GM12878 (cell line): ENCODE data around the gene EOLA1. TPM values are rescaled to one million over a fixed set of nuclear protein-coding genes. Genes with fewer than 3 reads are reported as not detected.

Experiments
- BCL3 ChIP-seq: IDR thresholded peaks from 2 replicates; pipeline ENCODE4 v1.6.1; 2011; ENCODE audit warnings: borderline replicate concordance, low read depth, mild to moderate bottlenecking, moderate library complexity, low read length; ENCODE audit not compliant: insufficient read depth, poor library complexity, severe bottlenecking
- BHLHE40 ChIP-seq, 2 experiments: fragments of 450-650 bp in 1 of 2; IDR thresholded peaks; 2 replicates each; pipeline ENCODE4 v1.6.1; 2011 to 2017; ENCODE audit warnings: low read depth in 2 of 2, borderline replicate concordance in 1 of 2, improper control_type of control experiment in 1 of 2, low read length in 1 of 2, mild to moderate bottlenecking in 1 of 2
- BMI1 ChIP-seq: fragments of 450-650 bp; IDR thresholded peaks from 2 replicates; pipeline ENCODE4 v1.6.1; 2016; ENCODE audit warnings: mild to moderate bottlenecking, moderate library complexity, borderline replicate concordance
- CUX1 ChIP-seq: IDR thresholded peaks from 2 replicates; pipeline ENCODE4 v1.6.1; 2012; ENCODE audit warnings: improper control_type of control experiment, low read depth, low read length; ENCODE audit not compliant: insufficient replicate concordance
- ESRRA ChIP-seq: IDR thresholded peaks from 2 replicates; pipeline ENCODE4 v1.6.1; 2012; ENCODE audit warnings: mild to moderate bottlenecking, low read length, improper control_type of control experiment
- EZH2 ChIP-seq: IDR thresholded peaks from 2 replicates; pipeline ENCODE4 v1.6.1; 2012; ENCODE audit warnings: low read depth, mild to moderate bottlenecking, control low read depth, inconsistent platforms, low read length, borderline replicate concordance; ENCODE audit not compliant: control insufficient read depth
- FOXK2 ChIP-seq: fragments of 450-650 bp; IDR thresholded peaks from 2 replicates; pipeline ENCODE4 v1.6.1; 2017; ENCODE audit warnings: mild to moderate bottlenecking, moderate library complexity
- IKZF1 ChIP-seq: fragments of 450-650 bp; conservative IDR thresholded peaks from 2 replicates; pipeline ENCODE4 v1.6.1; 2017; ENCODE audit warnings: antibody characterized with exemption, mild to moderate bottlenecking
- IRF5 ChIP-seq: fragments of 450-650 bp; IDR thresholded peaks from 2 replicates; pipeline ENCODE4 v1.6.1; 2017; ENCODE audit warnings: borderline replicate concordance
- KLF5 ChIP-seq: fragments of 450-650 bp; IDR thresholded peaks from 2 replicates; pipeline ENCODE4 v1.6.1; 2014; ENCODE audit warnings: mild to moderate bottlenecking; ENCODE audit not compliant: partially characterized antibody
- MYB ChIP-seq: fragments of 150-350 bp; IDR thresholded peaks from 2 replicates; pipeline ENCODE4 v1.6.1; 2014; ENCODE audit warnings: mild to moderate bottlenecking, low read depth, low read length, borderline replicate concordance
- POLR2AphosphoS5 ChIP-seq: IDR thresholded peaks from 2 replicates; pipeline ENCODE4 v1.6.1; 2011; ENCODE audit warnings: mild to moderate bottlenecking, low read length, inconsistent platforms
- RFX5 ChIP-seq: IDR thresholded peaks from 2 replicates; pipeline ENCODE4 v1.6.1; 2011; ENCODE audit warnings: low read depth, low read length, improper control_type of control experiment
- RUNX3 ChIP-seq: IDR thresholded peaks from 2 replicates; pipeline ENCODE4 v1.6.1; 2012; ENCODE audit warnings: low read length, inconsistent platforms
- SP1 ChIP-seq: IDR thresholded peaks from one replicate; pipeline ENCODE4 v1.6.1; 2011; ENCODE audit warnings: low read depth, low read length
- TAF1 ChIP-seq: IDR thresholded peaks from 2 replicates; pipeline ENCODE4 v1.6.1; 2011; ENCODE audit warnings: mild to moderate bottlenecking, low read depth, low read length, borderline replicate concordance
- ZNF687 ChIP-seq: fragments of 450-650 bp; IDR thresholded peaks from 2 replicates; pipeline ENCODE4 v1.6.1; 2017; ENCODE audit warnings: mild to moderate bottlenecking, moderate library complexity
- polyA plus RNA-seq, 11 experiments: library from polyadenylated mRNA; depleted of rRNA in 4 of 11; unstranded in 6 of 11; stranded (reverse) in 5 of 11; fragments of >200 nt; fragmentation: Nextera tagmentation in 4 of 11; fragmentation: Illumina TruSeq in 1 of 11; extraction: Ambion mirVana in 4 of 11; extraction: Trizol in 1 of 11; gene quantifications; 1 replicate in 1 of 11; 2 replicates in 10 of 11; pipeline versions ENCODE4 v1.2.1 to v1.2.3, GENCODE V29; 2011 to 2016; ENCODE audit warnings: inconsistent platforms in 2 of 11, missing spikeins in 2 of 11, low read depth in 1 of 11
- total RNA-seq, 4 experiments: library from RNA; depleted of rRNA in 3 of 4; stranded (reverse); fragments of >200 nt in 3 of 4; fragmentation: Illumina TruSeq in 1 of 4; extraction: Trizol in 1 of 4; gene quantifications; 2 replicates each; pipeline versions ENCODE4 v1.2.1 to v1.2.3, GENCODE V29; 2013 to 2021

Gene EOLA1
- total and polyA plus RNA-seq, 10 of the 15 experiments (the other 5 are each of a cell fraction or from before 2014, with no cell fraction given): 9.2 to 42.3 (median 24.3) TPM

GRCh38 chrX:149504915-149505651 lies 35.7 kb upstream of the EOLA1 start, which contains the start of gene IDS (continued):
- peak; percentile 68; the same call in 1 of the 2 replicates for TF ChIP-seq ZNF687
- TF ChIP-seq BMI1: no peak
- TF ChIP-seq BCL3: peak; percentile 13
- TF ChIP-seq IRF5: no peak
- TF ChIP-seq RUNX3: peak; percentile 31; the same call in 1 of the 2 replicates
- peak; percentile 39 to 66; a peak in 2 of 4 replicates for TF ChIP-seq BHLHE40 (IDR thresholded peaks at IDR 0.05; ENCODE audit: borderline replicate concordance in 1 of 2, low read depth in 2 of 2, low read length in 1 of 2)
- no peak for TF ChIP-seq FOXK2
- peak; percentile 70 for TF ChIP-seq IKZF1
- TF ChIP-seq ESRRA: no peak
- peak; percentile 19 for TF ChIP-seq KLF5
- peak; percentile 93 for TF ChIP-seq TAF1
- TF ChIP-seq POLR2AphosphoS5: peak; percentile 92
- TF ChIP-seq RFX5: peak; percentile 34; the same call in 1 of the 2 replicates
- TF ChIP-seq EZH2: no peak
- TF ChIP-seq MYB: no peak
- TF ChIP-seq CUX1: no peak
- peak; percentile 18 for TF ChIP-seq SP1
